K562 (cell line): Measurements from ENCODE around the gene HNRNPU. TPM values are rescaled to one million over a fixed set of nuclear protein-coding genes. Genes with fewer than 3 reads are reported as not detected.
A peak's percentile ranks its signal among the peaks of the same experiment; 100 is the strongest.

ENCODE experiments used
- CBX5 ChIP-seq: IDR thresholded peaks from 2 replicates; pipeline ENCODE4 v1.6.1; 2014; ENCODE audit warnings: low read depth, borderline replicate concordance
- HDAC2 ChIP-seq: fragments of 450-650 bp; IDR thresholded peaks from 2 replicates; pipeline ENCODE4 v1.6.1; 2016; ENCODE audit warnings: mild to moderate bottlenecking
- NR2F6 ChIP-seq: fragments of 450-650 bp; formaldehyde crosslinking; IDR thresholded peaks from 2 replicates; pipeline ENCODE4 v1.4.0; 2020; ENCODE audit warnings: mild to moderate bottlenecking
- POLR2B ChIP-seq: fragments of 450-650 bp; IDR thresholded peaks from 2 replicates; pipeline ENCODE4 v1.6.1; 2018; ENCODE audit warnings: low read depth; ENCODE audit not compliant: partially characterized antibody
- POU5F1 ChIP-seq: fragments of 150-350 bp; IDR thresholded peaks from 2 replicates; pipeline ENCODE4 v1.6.1; 2014; ENCODE audit warnings: borderline replicate concordance, low read length, low read depth, mild to moderate bottlenecking; ENCODE audit not compliant: partially characterized antibody
- SAFB2 ChIP-seq: fragments of 200-400 bp; formaldehyde crosslinking; IDR thresholded peaks from 2 replicates; pipeline ENCODE4 v1.6.1; 2018; ENCODE audit warnings: borderline replicate concordance, low read length, low read depth, moderate library complexity; ENCODE audit not compliant: severe bottlenecking
- polyA plus RNA-seq, 8 experiments: library from polyadenylated mRNA; depleted of rRNA in 4 of 8; stranded (reverse) in 5 of 8; unstranded in 3 of 8; fragments of >200 nt; fragmentation: Nextera tagmentation in 2 of 8; fragmentation: Illumina TruSeq in 1 of 8; extraction: Ambion mirVana in 2 of 8; extraction: Trizol in 1 of 8; gene quantifications; 2 replicates each; pipeline versions ENCODE4 v1.2.1 to v1.2.3, GENCODE V29; 2011 to 2014; ENCODE audit warnings: inconsistent platforms in 1 of 8, missing spikeins in 1 of 8
- total RNA-seq, 7 experiments: library from RNA; depleted of rRNA in 6 of 7; stranded (reverse); fragments of >200 nt in 6 of 7; fragmentation: Illumina TruSeq in 2 of 7; extraction: Trizol in 2 of 7; gene quantifications; 2 replicates each; pipeline versions ENCODE4 v1.2.1 to v1.2.3, GENCODE V29; 2011 to 2021; ENCODE audit warnings: low replicate concordance in 1 of 7
- TF ChIP-seq, protein P1 (sequence below): fragments of 450-650 bp; IDR thresholded peaks from 2 replicates; pipeline ENCODE4 v1.6.1; 2018; ENCODE audit not compliant: partially characterized antibody
- TF ChIP-seq, protein P2 (sequence below): IDR thresholded peaks from 2 replicates; pipeline ENCODE4 v1.6.1; 2014; ENCODE audit warnings: antibody characterized with exemption

HNRNPU gene
- total and polyA plus RNA-seq, 9 of the 15 experiments (the other 6 are each of a cell fraction or from before 2014, with no cell fraction given): 159 to 777 (median 577) TPM

DNA sequence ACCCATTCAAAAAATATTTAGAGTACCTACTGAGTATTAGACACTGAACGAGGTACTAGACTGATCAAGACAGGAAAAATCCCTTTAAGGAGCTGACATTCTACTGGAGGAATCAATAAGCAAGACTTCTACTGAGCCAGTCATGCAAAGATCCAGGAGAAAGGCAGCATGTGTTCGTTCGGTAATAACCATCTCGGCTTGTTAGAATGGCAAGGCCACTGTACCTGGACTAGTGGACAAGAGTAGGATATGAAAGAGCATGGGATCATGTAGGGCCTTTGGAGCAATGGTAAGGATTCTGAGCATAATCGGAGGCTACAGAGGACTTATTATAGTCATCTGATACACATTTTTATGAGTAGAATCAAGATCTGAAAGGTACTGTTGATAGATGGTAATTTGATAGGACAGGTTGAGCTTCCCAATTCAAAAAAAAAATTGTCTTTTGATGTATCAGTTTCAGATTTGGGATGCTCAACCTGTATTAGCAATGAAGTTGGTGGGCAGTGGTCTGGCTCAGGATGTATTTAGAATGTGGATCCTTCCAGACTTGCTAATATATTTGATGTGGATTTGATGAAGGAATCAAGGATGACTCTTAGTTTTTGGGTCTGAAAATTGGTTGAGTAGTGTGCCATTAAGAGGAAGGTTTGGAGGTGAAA is 26.6 kb downstream of the HNRNPU start (continued):
- TF ChIP-seq POLR2B: peak; percentile 40
- TF ChIP-seq, protein P1, sequence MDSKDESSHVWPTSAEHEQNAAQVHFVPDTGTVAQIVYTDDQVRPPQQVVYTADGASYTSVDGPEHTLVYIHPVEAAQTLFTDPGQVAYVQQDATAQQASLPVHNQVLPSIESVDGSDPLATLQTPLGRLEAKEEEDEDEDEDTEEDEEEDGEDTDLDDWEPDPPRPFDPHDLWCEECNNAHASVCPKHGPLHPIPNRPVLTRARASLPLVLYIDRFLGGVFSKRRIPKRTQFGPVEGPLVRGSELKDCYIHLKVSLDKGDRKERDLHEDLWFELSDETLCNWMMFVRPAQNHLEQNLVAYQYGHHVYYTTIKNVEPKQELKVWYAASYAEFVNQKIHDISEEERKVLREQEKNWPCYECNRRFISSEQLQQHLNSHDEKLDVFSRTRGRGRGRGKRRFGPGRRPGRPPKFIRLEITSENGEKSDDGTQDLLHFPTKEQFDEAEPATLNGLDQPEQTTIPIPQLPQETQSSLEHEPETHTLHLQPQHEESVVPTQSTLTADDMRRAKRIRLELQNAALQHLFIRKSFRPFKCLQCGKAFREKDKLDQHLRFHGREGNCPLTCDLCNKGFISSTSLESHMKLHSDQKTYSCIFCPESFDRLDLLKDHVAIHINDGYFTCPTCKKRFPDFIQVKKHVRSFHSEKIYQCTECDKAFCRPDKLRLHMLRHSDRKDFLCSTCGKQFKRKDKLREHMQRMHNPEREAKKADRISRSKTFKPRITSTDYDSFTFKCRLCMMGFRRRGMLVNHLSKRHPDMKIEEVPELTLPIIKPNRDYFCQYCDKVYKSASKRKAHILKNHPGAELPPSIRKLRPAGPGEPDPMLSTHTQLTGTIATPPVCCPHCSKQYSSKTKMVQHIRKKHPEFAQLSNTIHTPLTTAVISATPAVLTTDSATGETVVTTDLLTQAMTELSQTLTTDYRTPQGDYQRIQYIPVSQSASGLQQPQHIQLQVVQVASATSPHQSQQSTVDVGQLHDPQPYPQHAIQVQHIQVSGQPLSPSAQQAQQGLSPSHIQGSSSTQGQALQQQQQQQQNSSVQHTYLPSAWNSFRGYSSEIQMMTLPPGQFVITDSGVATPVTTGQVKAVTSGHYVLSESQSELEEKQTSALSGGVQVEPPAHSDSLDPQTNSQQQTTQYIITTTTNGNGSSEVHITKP: peak; percentile 31
- TF ChIP-seq HDAC2: no peak
- TF ChIP-seq CBX5: no peak
- TF ChIP-seq NR2F6 (CRISPR knock-in tag): 0 out of 2 replicates have a peak, but pooled peaks have one; percentile 26
- TF ChIP-seq POU5F1: no peak
- TF ChIP-seq, protein P2, sequence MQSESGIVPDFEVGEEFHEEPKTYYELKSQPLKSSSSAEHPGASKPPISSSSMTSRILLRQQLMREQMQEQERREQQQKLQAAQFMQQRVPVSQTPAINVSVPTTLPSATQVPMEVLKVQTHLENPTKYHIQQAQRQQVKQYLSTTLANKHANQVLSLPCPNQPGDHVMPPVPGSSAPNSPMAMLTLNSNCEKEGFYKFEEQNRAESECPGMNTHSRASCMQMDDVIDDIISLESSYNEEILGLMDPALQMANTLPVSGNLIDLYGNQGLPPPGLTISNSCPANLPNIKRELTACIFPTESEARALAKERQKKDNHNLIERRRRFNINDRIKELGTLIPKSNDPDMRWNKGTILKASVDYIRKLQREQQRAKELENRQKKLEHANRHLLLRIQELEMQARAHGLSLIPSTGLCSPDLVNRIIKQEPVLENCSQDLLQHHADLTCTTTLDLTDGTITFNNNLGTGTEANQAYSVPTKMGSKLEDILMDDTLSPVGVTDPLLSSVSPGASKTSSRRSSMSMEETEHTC: no peak
- TF ChIP-seq SAFB2: no peak
